Fibroblast of mammary gland (primary cell): ENCODE measurements around the gene NFKB2.

Experiments
- DNase-seq: peaks from one replicate; pipeline ENCODE4 v3.0.0-alpha.2; 2010; ENCODE audit warnings: low read depth
- H3K4me3 ChIP-seq: 2 replicates; pipeline ENCODE4 v1.5.1; 2011; ENCODE audit warnings: low read depth, mild to moderate bottlenecking, low read length, moderate library complexity; ENCODE audit not compliant: control insufficient read depth
- TF ChIP-seq, protein P1 (sequence below): conservative IDR thresholded peaks from 2 replicates; pipeline ENCODE4 v1.5.1; 2011; ENCODE audit warnings: low read depth, low read length, inconsistent platforms; ENCODE audit not compliant: control insufficient read depth, insufficient read depth

Gene NFKB2

DNA sequence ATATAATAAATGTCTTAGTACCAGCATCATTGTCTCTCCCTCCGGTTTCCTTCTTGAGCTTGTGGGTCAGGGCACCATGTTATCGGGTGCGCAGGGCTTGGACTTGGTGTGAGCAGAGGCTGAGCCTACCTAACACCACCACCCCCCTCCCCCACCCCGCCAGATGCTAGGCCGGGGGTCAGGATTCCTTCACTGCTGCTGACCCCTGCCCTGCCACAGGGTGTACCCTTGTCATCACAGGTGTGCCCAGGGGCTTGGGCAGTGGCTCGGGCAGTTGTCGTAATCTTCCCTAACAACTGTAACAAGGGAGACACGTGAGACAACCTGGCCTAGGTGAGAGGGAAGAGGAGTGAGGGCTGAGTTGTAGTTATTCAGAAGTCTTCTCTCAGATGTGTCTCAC, 12.6 kb upstream of the NFKB2 start:
- H3K4me3 ChIP-seq, result no peak overlapping the region
- no peak for DNase-seq
- TF ChIP-seq, protein P1, sequence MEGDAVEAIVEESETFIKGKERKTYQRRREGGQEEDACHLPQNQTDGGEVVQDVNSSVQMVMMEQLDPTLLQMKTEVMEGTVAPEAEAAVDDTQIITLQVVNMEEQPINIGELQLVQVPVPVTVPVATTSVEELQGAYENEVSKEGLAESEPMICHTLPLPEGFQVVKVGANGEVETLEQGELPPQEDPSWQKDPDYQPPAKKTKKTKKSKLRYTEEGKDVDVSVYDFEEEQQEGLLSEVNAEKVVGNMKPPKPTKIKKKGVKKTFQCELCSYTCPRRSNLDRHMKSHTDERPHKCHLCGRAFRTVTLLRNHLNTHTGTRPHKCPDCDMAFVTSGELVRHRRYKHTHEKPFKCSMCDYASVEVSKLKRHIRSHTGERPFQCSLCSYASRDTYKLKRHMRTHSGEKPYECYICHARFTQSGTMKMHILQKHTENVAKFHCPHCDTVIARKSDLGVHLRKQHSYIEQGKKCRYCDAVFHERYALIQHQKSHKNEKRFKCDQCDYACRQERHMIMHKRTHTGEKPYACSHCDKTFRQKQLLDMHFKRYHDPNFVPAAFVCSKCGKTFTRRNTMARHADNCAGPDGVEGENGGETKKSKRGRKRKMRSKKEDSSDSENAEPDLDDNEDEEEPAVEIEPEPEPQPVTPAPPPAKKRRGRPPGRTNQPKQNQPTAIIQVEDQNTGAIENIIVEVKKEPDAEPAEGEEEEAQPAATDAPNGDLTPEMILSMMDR, result no peak

DNA sequence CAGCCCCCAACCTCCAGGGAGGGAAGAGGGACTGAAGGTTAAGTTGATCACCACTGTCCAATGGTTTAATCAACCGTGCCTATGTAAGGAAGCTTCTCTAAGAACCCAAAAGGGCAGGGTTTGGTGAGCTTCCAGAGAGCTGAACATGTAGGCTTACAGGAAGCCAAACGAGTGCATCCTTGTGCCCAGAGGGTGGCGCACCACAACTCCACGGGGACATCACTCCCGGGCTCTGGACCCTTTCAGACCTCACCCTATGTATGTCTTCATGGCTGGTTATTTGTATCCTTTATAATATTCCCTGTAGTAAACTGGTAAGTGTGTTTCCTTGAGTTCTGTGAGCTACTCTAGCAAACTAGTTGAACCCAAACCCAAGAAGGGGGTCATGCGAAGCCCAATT, 11.5 kb upstream of the NFKB2 start:
- TF ChIP-seq, protein P1, result no peak
- DNase-seq, result peak; percentile 21
- no peak overlapping the region for H3K4me3 ChIP-seq

DNA sequence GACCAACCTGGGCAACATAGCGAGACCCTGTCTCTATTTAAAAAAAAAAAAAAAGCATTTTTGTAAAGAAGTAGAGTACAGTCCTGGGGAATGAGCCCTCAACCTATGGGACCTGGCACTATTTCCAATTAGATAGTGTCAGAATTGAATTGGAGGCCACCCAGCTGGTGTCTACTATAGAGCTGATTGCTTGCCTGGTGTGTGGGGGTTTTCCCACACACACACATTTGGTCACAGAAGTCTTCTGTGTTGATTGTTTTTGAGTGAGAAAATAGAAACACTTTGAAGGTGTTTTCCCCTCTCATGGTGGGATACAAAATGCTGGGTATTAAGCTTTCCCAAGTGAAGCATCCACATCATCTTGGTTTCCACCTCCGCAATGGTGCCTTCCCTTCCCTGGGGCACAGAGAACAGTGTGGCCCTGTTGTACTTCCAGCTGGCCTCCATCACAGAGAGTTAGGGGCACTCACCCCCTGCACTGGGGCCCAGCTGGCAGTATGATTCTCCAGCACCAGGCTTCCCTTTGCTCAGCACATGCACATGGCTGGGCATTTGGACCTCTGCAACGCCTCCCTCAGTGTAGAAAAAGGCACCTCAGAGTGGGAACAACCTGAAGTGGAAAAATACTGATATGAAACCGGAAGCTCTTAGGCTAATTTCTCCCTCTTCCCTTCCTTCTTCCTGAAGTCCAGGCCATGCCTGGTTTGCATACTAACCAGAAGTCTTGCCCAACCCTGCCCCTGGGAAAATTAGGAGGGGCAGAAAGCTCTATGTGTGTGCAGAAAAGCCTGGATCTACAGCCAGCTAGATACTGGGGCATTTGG, 10.7 kb upstream of the NFKB2 start:
- no peak overlapping the region for H3K4me3 ChIP-seq
- TF ChIP-seq, protein P1, result no peak
- DNase-seq, result peak; percentile 47

DNA sequence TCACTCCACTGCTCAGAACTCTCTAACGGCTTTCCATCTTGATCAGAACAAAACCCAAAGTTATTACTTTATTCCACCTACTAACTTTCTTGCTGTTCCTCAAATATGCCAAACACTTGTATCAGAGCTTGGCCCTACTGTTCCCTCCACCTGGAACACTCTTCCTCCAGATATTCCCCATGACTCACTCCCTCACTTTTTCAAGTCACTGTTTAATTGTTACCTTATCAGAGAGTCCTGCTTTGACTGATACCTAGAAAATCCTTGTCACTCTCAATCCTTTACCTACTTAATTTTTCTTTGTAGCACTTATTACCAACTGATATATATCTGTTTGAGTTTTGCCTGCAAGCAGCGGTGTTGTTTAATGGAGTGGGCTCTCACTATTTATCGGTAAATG, 5.6 kb upstream of the NFKB2 start:
- DNase-seq, result no peak
- TF ChIP-seq, protein P1, result no peak

GRCh38 chr10:102392306-102392705, 3.2 kb upstream of the NFKB2 start:
- DNase-seq, result no peak
- TF ChIP-seq, protein P1, result no peak
- no peak overlapping the region for H3K4me3 ChIP-seq

More for the DNA sequence above, 5.6 kb upstream of the NFKB2 start:
- H3K4me3 ChIP-seq, result no peak overlapping the region

DNA sequence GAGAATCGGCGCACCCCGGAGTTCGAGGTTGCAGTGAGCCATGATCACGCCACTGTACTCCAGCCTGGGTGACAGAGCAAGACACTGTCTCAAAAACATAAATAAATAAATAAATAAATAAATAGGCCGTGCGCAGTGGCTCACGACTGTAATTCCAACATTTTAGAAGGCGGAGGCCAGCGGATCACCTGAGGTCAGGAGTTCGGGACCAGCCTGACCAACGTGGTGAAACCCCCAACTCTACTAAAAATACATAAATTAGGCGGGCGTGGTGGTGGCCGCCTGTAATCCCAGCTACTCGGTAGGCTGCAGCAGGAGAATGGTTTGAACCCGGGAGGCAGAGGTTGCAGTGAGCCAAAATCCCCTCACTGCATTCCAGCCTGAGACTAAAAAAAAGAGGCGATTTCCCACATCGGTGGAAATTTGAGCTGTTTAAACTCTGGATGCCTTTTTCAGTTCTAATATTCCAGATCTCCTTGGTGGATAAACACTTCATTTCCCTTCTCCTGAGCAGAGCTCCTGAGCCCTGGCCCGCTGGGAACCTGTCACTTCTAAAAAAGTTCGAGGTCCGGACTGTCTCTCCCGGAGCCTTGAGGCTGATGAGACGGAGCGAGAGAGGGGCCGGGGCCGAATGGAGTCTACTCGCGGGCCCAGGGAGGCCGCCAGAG, 2.0 kb upstream of the NFKB2 start:
- TF ChIP-seq, protein P1, result peak; percentile 80
- H3K4me3 ChIP-seq, result peak overlapping the region; percentile 74
- DNase-seq, result no peak
